IPS DF 4.7 (cell line): ENCODE data around the gene ST8SIA2.
"Not testable (repeated sequence)": the region's sequence is repeated elsewhere in the genome, so short reads cannot be mapped to it uniquely, and the experiment has no call there.

Experiments used
- DNase-seq: peaks from one replicate; pipeline ENCODE4 v3.0.0-alpha.2; 2013; ENCODE audit warnings: low spot score; ENCODE audit errors: extremely low read depth

Gene ST8SIA2

GRCh38 chr15:92443381-92443780, 49.7 kb downstream of the ST8SIA2 start:
- DNase-seq: no peak

GRCh38 chr15:92444631-92445030, 51.0 kb downstream of the ST8SIA2 start:
- DNase-seq: no peak

DNA sequence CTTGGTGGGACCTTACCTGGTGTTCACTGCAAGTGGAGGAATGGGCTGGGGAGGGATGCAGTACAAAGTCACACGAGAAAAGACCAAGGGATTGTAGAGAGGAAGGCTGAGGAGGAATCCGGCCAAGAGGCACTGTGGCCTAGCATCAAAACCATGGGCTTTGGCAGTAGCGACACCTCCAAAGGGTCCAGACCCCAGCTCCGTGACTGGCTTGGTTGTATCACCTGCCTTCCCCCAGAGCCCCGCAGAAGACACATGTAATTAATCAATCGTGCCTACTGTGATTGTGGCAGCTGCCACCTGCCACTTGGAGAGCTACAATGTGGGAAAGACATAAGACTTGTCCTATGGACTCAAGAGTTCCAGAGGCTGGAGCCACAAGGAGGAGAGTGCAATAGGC, 54.7 kb downstream of the ST8SIA2 start:
- DNase-seq: no peak

GRCh38 chr15:92449476-92449875, 55.8 kb downstream of the ST8SIA2 start:
- no peak for DNase-seq

- no peak for DNase-seq
Measured at GRCh38 chr15:92451225-92451825, 57.6 kb downstream of the ST8SIA2 start.

- DNase-seq: no peak
Measured at GRCh38 chr15:92452143-92452542, 58.5 kb downstream of the ST8SIA2 start.

DNA sequence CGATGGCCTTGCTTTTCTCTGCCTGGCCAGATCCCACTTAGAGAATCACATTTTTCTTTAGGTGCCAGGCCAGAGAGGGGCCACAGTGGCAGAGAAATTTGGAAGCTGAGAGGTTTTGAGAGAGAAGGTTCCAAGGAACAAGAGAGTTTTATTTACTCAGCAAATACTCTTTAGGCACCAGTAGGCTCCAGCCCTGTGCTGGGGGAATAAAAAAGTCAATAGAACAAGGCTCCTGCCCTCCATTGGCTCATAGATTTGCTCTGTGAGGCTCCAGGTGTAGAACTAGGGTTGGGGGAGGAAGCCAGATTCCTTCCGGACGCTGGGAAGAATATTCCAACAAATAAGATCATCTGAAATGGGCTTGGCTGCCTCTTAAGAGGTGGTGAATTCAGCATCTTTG, 59.9 kb downstream of the ST8SIA2 start:
- DNase-seq: no peak

- DNase-seq: no peak
Measured at GRCh38 chr15:92454555-92455105, 60.9 kb downstream of the ST8SIA2 start.

DNA sequence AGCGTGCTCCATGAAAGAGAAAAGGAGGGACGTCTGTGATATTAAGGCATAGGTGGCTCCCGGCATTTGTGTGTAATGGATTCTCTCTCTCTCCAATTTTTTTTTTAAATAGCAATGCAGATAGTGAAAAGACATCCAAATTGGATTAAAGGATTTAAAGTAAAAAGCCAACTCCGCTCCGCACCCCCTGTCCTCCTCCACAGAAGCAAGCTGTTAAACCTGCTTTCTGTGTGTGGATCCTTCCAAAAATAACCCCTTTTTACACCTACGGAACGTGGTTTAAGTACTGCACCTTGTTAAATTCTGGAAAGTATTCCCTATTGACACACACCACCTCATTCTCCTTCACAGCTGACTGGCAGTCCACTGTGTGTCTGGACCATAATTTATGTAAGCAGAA, 61.6 kb downstream of the ST8SIA2 start:
- no peak for DNase-seq

- no peak for DNase-seq
Measured at GRCh38 chr15:92457471-92458041, 63.9 kb downstream of the ST8SIA2 start.

DNA sequence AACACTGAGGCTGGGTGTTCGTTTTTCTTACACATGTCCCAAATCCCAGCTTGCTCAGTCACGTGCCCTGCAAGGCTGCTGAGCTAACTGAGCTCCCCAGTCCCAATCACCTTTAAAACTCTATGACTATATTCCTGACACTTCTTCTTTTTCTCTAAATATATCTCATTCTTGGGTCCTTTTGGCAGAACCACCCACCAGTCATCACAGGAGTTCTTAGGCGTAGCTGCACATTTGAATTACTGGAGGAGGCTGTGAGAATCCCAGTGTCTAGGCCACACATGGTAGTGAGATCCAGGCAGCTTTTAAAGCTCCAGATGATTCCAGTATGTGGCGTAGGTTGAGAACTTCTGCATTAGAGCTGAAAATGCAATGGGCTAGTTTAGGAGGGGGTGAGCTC, 66.3 kb downstream of the ST8SIA2 start:
- no peak for DNase-seq

DNA sequence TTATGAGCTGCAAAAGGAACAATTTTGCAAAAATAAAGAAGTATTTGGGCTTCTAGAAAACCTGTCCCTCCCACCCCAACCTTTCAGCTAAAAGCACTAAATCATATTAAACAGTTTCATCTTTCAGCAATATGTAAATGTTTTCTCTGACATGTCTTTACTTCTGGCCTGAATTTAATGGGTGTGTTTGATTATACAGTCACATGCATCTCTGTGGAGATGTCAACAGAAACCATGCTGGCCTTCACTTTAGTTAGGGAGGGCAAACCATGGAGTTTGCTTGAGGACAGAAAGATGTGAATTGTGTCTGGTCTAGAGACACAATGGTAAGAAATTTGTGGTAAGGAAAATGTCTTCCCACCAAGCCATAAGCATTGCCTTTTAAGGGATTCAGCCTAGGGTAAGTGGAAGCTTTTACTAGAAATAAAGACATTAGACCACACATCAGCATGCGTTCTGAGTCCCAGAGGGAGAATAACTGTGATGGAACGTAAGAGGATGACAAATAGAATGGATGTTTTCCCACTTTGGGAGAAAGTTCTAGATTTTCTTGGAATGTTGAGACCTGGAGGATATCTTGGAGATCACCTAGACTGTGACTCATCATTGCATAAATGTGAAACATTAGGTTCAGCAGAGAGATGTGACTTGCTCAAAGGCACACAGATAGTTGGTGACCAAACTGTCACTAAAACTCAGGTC, 68.9 kb downstream of the ST8SIA2 start:
- no peak for DNase-seq

DNA sequence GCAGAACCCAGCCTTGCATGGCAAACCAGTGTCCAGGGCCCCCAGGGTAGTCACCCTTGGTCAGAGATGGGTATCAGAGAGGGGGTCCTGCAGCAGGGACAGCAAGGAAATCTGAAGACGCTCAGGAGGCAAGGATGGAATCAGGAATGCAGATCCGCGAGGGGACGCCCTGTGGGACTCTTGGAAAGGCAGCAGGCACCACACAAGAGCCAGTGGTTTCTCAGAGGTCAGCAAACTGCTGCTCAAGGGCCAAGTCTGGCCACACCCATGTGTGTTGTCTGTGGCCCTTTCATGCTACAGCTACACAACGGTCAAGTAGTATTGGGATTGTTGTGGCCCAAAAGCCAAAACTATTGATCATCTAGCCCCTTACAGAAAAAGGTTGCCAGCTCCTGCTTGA, 69.7 kb downstream of the ST8SIA2 start:
- no peak for DNase-seq

DNA sequence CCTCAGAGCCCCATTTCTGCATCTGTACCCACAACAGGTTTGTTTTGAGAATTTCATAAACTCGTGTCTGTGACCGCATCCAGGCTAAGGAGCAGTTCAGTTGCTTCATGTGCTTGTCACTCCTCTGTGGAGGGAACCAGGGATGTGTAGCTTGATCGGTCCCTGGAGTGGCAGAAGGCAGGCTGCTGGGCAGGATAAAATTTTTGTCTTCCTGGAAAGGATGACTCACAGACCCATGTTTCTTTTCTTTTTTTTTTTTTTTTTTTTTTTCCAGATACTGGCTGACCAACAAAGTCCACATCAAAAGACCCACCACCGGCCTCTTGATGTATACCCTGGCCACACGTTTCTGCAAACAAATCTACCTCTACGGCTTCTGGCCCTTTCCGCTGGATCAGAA, 70.1 kb downstream of the ST8SIA2 start:
- DNase-seq: no peak

DNA sequence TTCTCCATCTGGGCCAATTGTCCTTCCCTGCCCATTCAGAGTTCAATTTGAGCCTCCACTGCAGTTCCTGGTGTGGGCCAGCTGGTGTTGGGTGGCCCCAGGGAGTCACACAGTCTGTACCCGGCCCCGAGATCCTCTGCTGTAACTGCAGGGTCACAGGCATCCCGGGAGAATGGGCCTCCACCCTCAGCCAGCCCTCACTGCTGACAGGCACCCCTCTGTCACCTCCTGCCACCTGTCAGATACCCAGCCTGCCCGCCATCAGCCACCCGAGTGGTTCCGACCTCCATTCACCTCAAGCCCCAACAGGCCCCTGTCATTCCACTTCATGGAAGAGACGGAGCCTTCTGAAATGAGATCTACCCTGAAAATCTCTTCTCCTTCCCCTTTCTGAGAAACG, 73.2 kb downstream of the ST8SIA2 start:
- DNase-seq: no peak

DNA sequence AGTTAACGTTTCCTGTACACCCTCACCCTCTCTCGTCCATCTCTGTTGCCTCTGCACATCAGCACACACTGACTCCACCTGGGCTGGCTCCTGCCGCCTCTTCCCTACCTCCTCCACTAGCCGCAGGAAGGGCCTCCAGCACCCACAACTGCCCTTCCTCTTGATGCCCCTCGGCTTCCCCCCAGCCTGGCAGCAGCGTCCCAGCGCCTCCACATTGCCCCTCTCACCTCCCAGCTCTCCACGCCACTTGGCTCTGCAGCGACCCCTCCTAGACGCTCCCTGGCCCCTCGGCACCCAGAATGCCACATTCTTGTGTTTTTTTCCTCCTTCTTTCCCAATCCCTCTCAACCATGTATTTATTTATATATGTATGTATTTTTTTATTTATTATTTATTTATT, 73.6 kb downstream of the ST8SIA2 start:
- no peak for DNase-seq

GRCh38 chr15:92468991-92469390, 75.3 kb downstream of the ST8SIA2 start:
- DNase-seq: no peak

- DNase-seq: no peak
Measured at GRCh38 chr15:92471288-92471687, 77.6 kb downstream of the ST8SIA2 start.

GRCh38 chr15:92473756-92474155, 80.1 kb downstream of the ST8SIA2 start:
- DNase-seq: no peak

- not testable (repeated sequence) for DNase-seq
Measured at GRCh38 chr15:92479730-92480129, 86.0 kb downstream of the ST8SIA2 start.

- DNase-seq: no peak
Measured at GRCh38 chr15:92480361-92480760, 86.7 kb downstream of the ST8SIA2 start.

- DNase-seq: no peak
Measured at GRCh38 chr15:92485441-92485840, 91.8 kb downstream of the ST8SIA2 start.
